Fibroblast of lung (primary cell): ENCODE data around the gene SPAG9. TPM values are rescaled to one million over a fixed set of nuclear protein-coding genes. Genes with fewer than 3 reads are reported as not detected.

Experiments
- DNase-seq, 2 donors: peaks; one replicate each; pipeline versions ENCODE4 v3.0.0 to v3.0.0-alpha.2; 2010; ENCODE audit warnings: low read depth in 2 of 2
- H2AFZ ChIP-seq: 2 replicates; pipeline ENCODE4 v1.5.1; 2012; ENCODE audit warnings: low read length, control low read depth, inconsistent platforms
- H3K27ac ChIP-seq: 2 replicates; pipeline ENCODE4 v1.5.1; 2011; ENCODE audit warnings: low read length, control low read depth; ENCODE audit not compliant: insufficient read depth
- H3K27me3 ChIP-seq: 2 replicates; pipeline ENCODE4 v1.5.1; 2011; ENCODE audit warnings: mild to moderate bottlenecking, low read length; ENCODE audit not compliant: control insufficient read depth, insufficient read depth
- H3K36me3 ChIP-seq: 2 replicates; pipeline ENCODE4 v1.5.1; 2011; ENCODE audit warnings: low read length; ENCODE audit not compliant: control insufficient read depth, insufficient read depth
- H3K4me1 ChIP-seq: 2 replicates; pipeline ENCODE4 v1.5.1; 2011; ENCODE audit warnings: low read length; ENCODE audit not compliant: control insufficient read depth, insufficient read depth; ENCODE audit errors: extremely low read depth
- H3K4me2 ChIP-seq: 2 replicates; pipeline ENCODE4 v1.5.1; 2011; ENCODE audit warnings: low read length, control low read depth; ENCODE audit not compliant: insufficient read depth; ENCODE audit errors: extremely low read depth
- H3K4me3 ChIP-seq, 4 experiments: fragments of 200-600 bp in 1 of 4; sonication (generic) in 1 of 4; replicated peaks in 1 of 4; 2 replicates each; pipeline ENCODE4 v1.5.1; 2011 to 2016; ENCODE audit warnings: low read length in 4 of 4, low read depth in 3 of 4, mild to moderate bottlenecking in 3 of 4, control low read depth in 2 of 4, inconsistent platforms in 1 of 4, mixed read lengths in 1 of 4; ENCODE audit not compliant: insufficient read depth in 1 of 4; ENCODE audit errors: control extremely low read depth in 1 of 4
- H3K79me2 ChIP-seq: 2 replicates; pipeline ENCODE4 v1.5.1; 2012; ENCODE audit warnings: mild to moderate bottlenecking, low read length, inconsistent platforms; ENCODE audit not compliant: control insufficient read depth, insufficient read depth
- H3K9ac ChIP-seq: 2 replicates; pipeline ENCODE4 v1.5.1; 2011; ENCODE audit warnings: mild to moderate bottlenecking, low read length, control low read depth; ENCODE audit not compliant: insufficient read depth
- H3K9me3 ChIP-seq: 2 replicates; pipeline ENCODE4 v1.5.1; 2012; ENCODE audit warnings: low read depth, low read length; ENCODE audit not compliant: control insufficient read depth, insufficient read depth
- H4K20me1 ChIP-seq: 2 replicates; pipeline ENCODE4 v1.5.1; 2011; ENCODE audit warnings: low read length; ENCODE audit not compliant: control insufficient read depth, insufficient read depth; ENCODE audit errors: extremely low read depth
- CTCF ChIP-seq, 2 donors: IDR thresholded peaks in 1 of 2; conservative IDR thresholded peaks in 1 of 2; 1 replicate in 1 of 2; 2 replicates in 1 of 2; pipeline ENCODE4 v1.5.1; 2011 to 2012; ENCODE audit warnings: low read length in 2 of 2, control low read depth in 1 of 2, inconsistent platforms in 1 of 2, low read depth in 1 of 2, mild to moderate bottlenecking in 1 of 2
- EZH2 ChIP-seq: IDR thresholded peaks from 2 replicates; pipeline ENCODE4 v1.5.1; 2012; ENCODE audit warnings: low read length, control low read depth, mild to moderate bottlenecking; ENCODE audit errors: missing control alignments
- polyA plus RNA-seq, 2 donors: library from polyadenylated mRNA; depleted of rRNA in 1 of 2; stranded (reverse) in 1 of 2; unstranded in 1 of 2; fragments of >200 nt; gene quantifications; 2 replicates each; pipeline ENCODE4 v1.2.1, GENCODE V29; 2011 to 2012; ENCODE audit warnings: missing spikeins in 1 of 2
- total RNA-seq: library from RNA; depleted of rRNA; stranded (reverse); fragments of >200 nt; gene quantifications from 2 replicates; pipeline ENCODE4 v1.2.1, GENCODE V29; 2014

The SPAG9 gene
- total and polyA plus RNA-seq, 2 donors (not counting 1 experiment from before 2014, with no cell fraction given): 49.8 to 126 TPM

- Histone ChIP-seq H3K36me3 (peaks cover 5% of the 10 kb centered on the region), H3K9me3 (no peaks in the 10 kb centered on the region), H2AFZ (no peak overlapping the region)
Observed at GRCh38 chr17:50988427-50988826, 132.2 kb downstream of the SPAG9 start.

GRCh38 chr17:50986989-50987660, 133.5 kb downstream of the SPAG9 start:
- Histone ChIP-seq H3K9ac (no peak overlapping the region), H3K4me2 (no peak overlapping the region), H3K36me3 (peaks cover 2% of the 10 kb centered on the region), H3K79me2 (no peaks in the 10 kb centered on the region), H3K27me3 (no peaks in the 10 kb centered on the region), H4K20me1 (no peaks in the 10 kb centered on the region), H2AFZ (no peak overlapping the region), H3K4me1 (no peaks in the 10 kb centered on the region), H3K9me3 (no peaks in the 10 kb centered on the region), H3K27ac (no peak overlapping the region), H3K4me3 (no peak overlapping the region)
- no peak for TF ChIP-seq EZH2
- no peak for TF ChIP-seq CTCF (conservative IDR thresholded peaks at IDR 0.05 in 1 of 2, IDR thresholded peaks at IDR 0.05 in 1 of 2; ENCODE audit: low read depth in 1 of 2, low read length in 2 of 2)
- peak; percentile 67 to 73 for DNase-seq

More at GRCh38 chr17:50988427-50988826, 132.2 kb downstream of the SPAG9 start:
- Histone ChIP-seq H3K4me2 (no peak overlapping the region), H4K20me1 (no peaks in the 10 kb centered on the region), H3K4me3 (no peak overlapping the region), H3K79me2 (no peaks in the 10 kb centered on the region), H3K27me3 (no peaks in the 10 kb centered on the region), H3K27ac (no peak overlapping the region), H3K9ac (no peak overlapping the region), H3K4me1 (no peaks in the 10 kb centered on the region)
- no peak for DNase-seq
- no peak for TF ChIP-seq EZH2
- no peak for TF ChIP-seq CTCF (conservative IDR thresholded peaks at IDR 0.05 in 1 of 2, IDR thresholded peaks at IDR 0.05 in 1 of 2; ENCODE audit: low read depth in 1 of 2, low read length in 2 of 2)

GRCh38 chr17:50981279-50981678, 139.4 kb downstream of the SPAG9 start:
- Histone ChIP-seq H3K9ac (no peak overlapping the region), H2AFZ (no peak overlapping the region), H3K4me2 (no peak overlapping the region), H3K27ac (no peak overlapping the region), H3K4me1 (no peaks in the 10 kb centered on the region), H3K4me3 (no peak overlapping the region), H3K9me3 (no peaks in the 10 kb centered on the region), H3K79me2 (no peaks in the 10 kb centered on the region), H3K27me3 (no peaks in the 10 kb centered on the region), H4K20me1 (no peaks in the 10 kb centered on the region), H3K36me3 (peaks cover 9% of the 10 kb centered on the region)
- no peak for TF ChIP-seq EZH2
- TF ChIP-seq CTCF (conservative IDR thresholded peaks at IDR 0.05 in 1 of 2, IDR thresholded peaks at IDR 0.05 in 1 of 2; ENCODE audit: low read depth in 1 of 2, low read length in 2 of 2): no peak
- no peak for DNase-seq
